ENCODE results near the gene PIGV. TPM values are rescaled to one million over a fixed set of nuclear protein-coding genes. Genes with fewer than 3 reads are reported as not detected.
"Not testable (repeated sequence)": the region's sequence is repeated elsewhere in the genome, so short reads cannot be mapped to it uniquely, and the experiment has no call there.

Gene PIGV
- total and polyA plus RNA-seq, 9 donors = 9.2 to 15.4 (median 10.9) TPM

GRCh38 chr1:26832249-26832960 lies 44.7 kb downstream of the PIGV start:
- Histone ChIP-seq H3K36me3 (no peaks in the 10 kb centered on the region), H3K4me1 (ENCODE audit: insufficient read depth) (peaks cover 9% of the 10 kb centered on the region), H3K4me3 (no peak overlapping the region), H3K27ac (no peak overlapping the region), H3K27me3 (no peaks in the 10 kb centered on the region), H3K9me3 (no peaks in the 10 kb centered on the region)
- intact Hi-C loops (cut with DNase I) = no loop called here
- no peak for DNase-seq
- 82 to 88% (median 87%) methylated on average over 16 of the region's 16 CpGs for WGBS, 3 donors
- TF ChIP-seq EP300 (IDR thresholded peaks at IDR 0.05) = no peak
- no peak for TF ChIP-seq POLR2A (IDR thresholded peaks at IDR 0.05)
- TF ChIP-seq CTCF (IDR thresholded peaks at IDR 0.05) = no peak

DNA sequence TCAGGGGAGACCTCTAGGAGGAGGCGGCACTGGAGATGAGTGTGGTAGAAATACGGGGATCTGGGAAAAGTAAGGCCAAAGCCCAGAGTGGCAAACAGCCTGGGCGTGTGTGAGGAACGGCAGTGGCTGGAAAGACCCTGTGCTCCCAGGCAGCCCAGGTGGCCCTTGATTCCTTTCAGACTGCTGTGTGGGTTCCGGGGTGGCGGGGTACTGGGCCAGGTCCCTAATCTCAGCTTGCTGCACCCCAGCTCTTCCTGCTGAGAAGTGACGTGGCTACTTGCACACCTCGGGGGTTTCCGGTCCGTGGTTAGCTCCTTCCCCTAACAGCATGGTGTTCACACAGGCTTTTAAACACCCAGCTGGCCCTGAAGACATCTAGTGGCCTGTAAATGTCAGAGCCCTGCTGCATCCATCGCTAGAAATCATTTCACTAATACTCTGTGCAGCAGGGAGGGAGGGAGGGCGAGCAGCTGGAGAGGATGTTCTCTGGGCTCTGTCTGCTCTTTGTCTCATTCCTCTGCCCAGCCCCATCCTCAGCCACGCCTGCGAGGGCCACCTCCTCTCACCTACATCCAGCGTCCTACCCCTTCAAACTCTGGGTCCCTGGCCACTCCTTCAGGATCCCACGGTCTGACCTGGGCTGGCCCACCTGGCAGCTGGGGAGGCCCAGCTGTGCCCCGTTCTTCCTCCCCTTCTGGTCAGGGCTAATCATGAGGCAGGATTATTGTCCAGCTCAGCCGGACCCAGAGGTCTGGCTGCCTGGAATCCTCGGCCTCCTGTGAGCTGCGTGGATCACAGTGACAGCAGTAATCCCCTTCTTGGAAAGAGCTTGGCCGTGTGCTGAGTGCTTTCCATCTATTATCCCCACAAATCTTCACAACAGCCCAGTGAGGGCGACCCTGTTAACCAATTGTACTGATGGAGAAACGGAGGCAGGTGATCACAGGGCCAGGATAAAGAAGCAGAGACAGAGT lies 46.0 kb downstream of the PIGV start:
- Histone ChIP-seq H3K27me3 (no peaks in the 10 kb centered on the region), H3K4me3 (no peak overlapping the region), H3K36me3 (no peaks in the 10 kb centered on the region), H3K4me1 (ENCODE audit: insufficient read depth) (peaks cover 5% of the 10 kb centered on the region), H3K9me3 (no peaks in the 10 kb centered on the region), H3K27ac (no peak overlapping the region)
- 77 to 85% (median 81%) methylated on average over 23 of the region's 23 CpGs for WGBS, 3 donors
- no peak for DNase-seq
- intact Hi-C loops (cut with DNase I) = no loop called here
- TF ChIP-seq POLR2A (IDR thresholded peaks at IDR 0.05) = no peak
- TF ChIP-seq EP300 (IDR thresholded peaks at IDR 0.05) = no peak
- no peak for TF ChIP-seq CTCF (IDR thresholded peaks at IDR 0.05)

DNA sequence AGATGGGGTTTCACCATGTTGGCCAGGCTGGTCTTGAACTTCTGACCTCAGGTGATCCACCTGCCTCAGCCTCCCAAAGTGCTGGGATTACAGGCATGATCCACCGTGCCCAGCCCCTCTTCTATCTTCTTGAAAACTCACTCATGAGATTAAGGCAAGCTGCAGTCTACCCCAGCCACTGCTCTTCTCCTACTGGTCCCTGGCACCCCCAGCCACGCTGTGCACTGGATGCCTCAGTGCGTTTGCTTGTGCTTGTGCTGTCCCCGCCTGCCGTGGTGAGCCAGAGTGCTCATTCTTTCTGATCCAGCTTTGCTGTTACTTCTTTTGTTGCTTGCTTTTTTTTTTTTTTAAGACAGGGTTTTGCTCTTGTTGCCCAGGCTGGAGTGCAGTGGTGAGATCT lies 49.9 kb downstream of the PIGV start:
- H3K27me3 ChIP-seq; H3K27ac ChIP-seq; H3K9me3 ChIP-seq; H3K4me3 ChIP-seq; H3K36me3 ChIP-seq; DNase-seq; intact Hi-C loops (cut with DNase I); H3K4me1 ChIP-seq (ENCODE audit: insufficient read depth): not testable (repeated sequence)
- WGBS, 3 donors = 83 to 91% (median 89%) methylated on average over 5 of the region's 5 CpGs

DNA sequence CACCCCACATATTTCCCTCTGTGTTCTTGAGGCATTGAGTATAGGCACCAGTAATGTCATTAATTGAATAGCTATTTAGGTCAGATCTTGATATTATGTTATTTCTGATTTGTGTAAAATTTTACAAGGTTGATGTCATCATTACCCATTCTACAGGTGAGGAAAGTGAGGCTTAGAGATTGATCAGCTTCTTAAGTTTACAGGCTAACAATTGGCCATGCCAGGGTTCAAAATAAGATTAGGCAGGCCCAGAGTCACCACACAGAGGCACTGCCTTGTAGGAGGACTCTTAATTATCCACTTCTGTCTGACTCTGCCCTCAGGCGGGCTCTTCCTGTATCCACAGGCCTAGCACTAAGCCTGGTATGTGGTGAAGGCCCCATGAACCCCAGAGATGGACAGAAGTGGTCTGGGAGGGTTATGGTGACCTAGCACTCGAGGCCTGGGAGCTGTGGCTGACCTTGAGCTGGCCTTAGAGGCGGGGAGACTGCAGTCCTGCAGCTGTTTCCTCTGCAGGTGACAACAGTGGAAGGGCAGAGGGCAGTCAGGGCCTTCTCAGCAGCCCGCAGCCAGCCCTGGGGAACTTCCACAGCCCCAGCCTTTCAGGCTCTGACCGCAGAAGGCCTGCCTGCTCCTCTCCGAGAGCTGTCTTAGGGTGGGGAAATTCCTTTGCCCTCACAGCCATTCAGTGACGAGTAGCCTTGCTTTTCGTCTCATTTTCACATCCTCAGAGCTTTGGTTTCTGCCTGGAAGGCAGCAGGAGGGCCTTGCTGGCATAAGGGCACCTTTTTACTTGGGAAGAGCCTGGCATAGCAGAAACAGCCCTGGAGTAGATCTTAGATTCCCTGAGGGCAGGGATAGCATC lies 51.0 kb downstream of the PIGV start:
- intact Hi-C loops (cut with DNase I) = no loop called here
- H3K9me3 ChIP-seq = no peaks in the 10 kb centered on the region
- no peaks in the 10 kb centered on the region for H3K4me1 ChIP-seq (ENCODE audit: insufficient read depth)
- H3K27ac ChIP-seq = peak overlapping the region in 1 of 2 donors; percentile 30
- WGBS, 3 donors = 42 to 59% (median 49%) methylated on average over 8 of the region's 8 CpGs
- no peak for TF ChIP-seq EP300 (IDR thresholded peaks at IDR 0.05)
- no peak for TF ChIP-seq POLR2A (IDR thresholded peaks at IDR 0.05)
- H3K4me3 ChIP-seq = no peak overlapping the region
- no peaks in the 10 kb centered on the region for H3K36me3 ChIP-seq
- no peaks in the 10 kb centered on the region for H3K27me3 ChIP-seq
- DNase-seq = no peak

DNA sequence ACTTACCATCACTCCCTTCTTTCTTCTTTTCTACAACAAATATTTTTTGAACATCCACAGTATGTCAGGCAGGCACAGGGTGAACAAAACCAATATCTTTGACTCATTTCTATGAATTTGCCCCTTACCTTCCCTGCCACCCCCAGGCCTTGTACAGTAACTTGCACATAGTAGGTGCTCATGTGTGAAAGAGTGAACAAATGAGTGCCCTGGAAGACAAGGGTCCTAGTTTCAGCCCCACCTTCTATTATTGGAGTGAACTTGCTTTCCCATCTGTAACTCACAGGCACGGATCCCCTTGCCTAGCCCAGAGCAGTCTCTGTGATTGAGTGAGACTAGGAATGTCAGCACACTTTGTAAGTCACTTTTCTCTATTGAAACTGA lies 51.6 kb downstream of the PIGV start:
- TF ChIP-seq CTCF (IDR thresholded peaks at IDR 0.05) (no peak), POLR2A (IDR thresholded peaks at IDR 0.05) (no peak), EP300 (IDR thresholded peaks at IDR 0.05) (no peak)
- H3K36me3 ChIP-seq = no peaks in the 10 kb centered on the region
- H3K27me3 ChIP-seq = no peaks in the 10 kb centered on the region
- no peak for DNase-seq
- 81 to 95% (median 90%) methylated on average over 1 of the region's 1 CpG for WGBS, 3 donors
- no peak overlapping the region for H3K27ac ChIP-seq
- H3K4me3 ChIP-seq = no peak overlapping the region
- H3K4me1 ChIP-seq (ENCODE audit: insufficient read depth) = no peaks in the 10 kb centered on the region
- no peaks in the 10 kb centered on the region for H3K9me3 ChIP-seq
- intact Hi-C loops (cut with DNase I) = no loop called here

All from ovary (tissue), 9 donors.